HG03432 (cell line): ENCODE results near the gene ITGAE.

Experiments used
- ATAC-seq: cut with Tn5 transposase; IDR thresholded peaks from one replicate; pipeline ENCODE4 v1.9.1; 2021; ENCODE audit warnings: mild to moderate bottlenecking, moderate library complexity; ENCODE audit not compliant: unreplicated experiment

Gene ITGAE

GRCh38 chr17:3695723-3696411 is 105.1 kb downstream of the ITGAE start, which contains the start of gene P2RX5:
P2RX5 (minus strand) TSS chr17:3696155; CDS start chr17:3696005, 150 bp downstream.
- ATAC-seq, result peak; percentile 30

- no peak for ATAC-seq
These were observed 105.8 kb downstream of the ITGAE start for GRCh38 chr17:3695129-3695722.

- peak; percentile 58 for ATAC-seq
These were observed 107.2 kb downstream of the ITGAE start for GRCh38 chr17:3693829-3694231.

- no peak for ATAC-seq
These were observed 107.8 kb downstream of the ITGAE start for GRCh38 chr17:3693141-3693540.

GRCh38 chr17:3692346-3692745 is 108.6 kb downstream of the ITGAE start:
- ATAC-seq, result no peak

GRCh38 chr17:3691617-3692067 is 109.3 kb downstream of the ITGAE start:
- ATAC-seq, result no peak

- ATAC-seq, result no peak
These were observed 110.8 kb downstream of the ITGAE start for GRCh38 chr17:3690094-3690715.

- no peak for ATAC-seq
These were observed 111.5 kb downstream of the ITGAE start for GRCh38 chr17:3689262-3690093.

- no peak for ATAC-seq
These were observed 112.1 kb downstream of the ITGAE start for GRCh38 chr17:3688852-3689261.

GRCh38 chr17:3688027-3688553 is 112.9 kb downstream of the ITGAE start:
- ATAC-seq, result no peak

- ATAC-seq, result no peak
These were observed 115.8 kb downstream of the ITGAE start for GRCh38 chr17:3685174-3685573.

GRCh38 chr17:3683054-3683511 is 117.9 kb downstream of the ITGAE start:
- ATAC-seq, result peak; percentile 57

GRCh38 chr17:3682033-3682432 is 119.0 kb downstream of the ITGAE start:
- no peak for ATAC-seq

- no peak for ATAC-seq
These were observed 119.4 kb downstream of the ITGAE start for GRCh38 chr17:3681565-3681964.

GRCh38 chr17:3681057-3681456 is 119.9 kb downstream of the ITGAE start:
- no peak for ATAC-seq

- no peak for ATAC-seq
These were observed 121.4 kb downstream of the ITGAE start for GRCh38 chr17:3679531-3680126.

GRCh38 chr17:3678821-3679530 is 122.0 kb downstream of the ITGAE start:
- no peak for ATAC-seq

GRCh38 chr17:3678095-3678820 is 122.7 kb downstream of the ITGAE start:
- ATAC-seq, result no peak

GRCh38 chr17:3675886-3676285 is 125.1 kb downstream of the ITGAE start:
- ATAC-seq, result no peak
